ENCODE results near the gene LRBA. TPM values are rescaled to one million over a fixed set of nuclear protein-coding genes. Genes with fewer than 3 reads are reported as not detected.

Gene LRBA
- total RNA-seq, 1 donor from 2014 or later, result 28.2 TPM

- TF ChIP-seq, protein P1, sequence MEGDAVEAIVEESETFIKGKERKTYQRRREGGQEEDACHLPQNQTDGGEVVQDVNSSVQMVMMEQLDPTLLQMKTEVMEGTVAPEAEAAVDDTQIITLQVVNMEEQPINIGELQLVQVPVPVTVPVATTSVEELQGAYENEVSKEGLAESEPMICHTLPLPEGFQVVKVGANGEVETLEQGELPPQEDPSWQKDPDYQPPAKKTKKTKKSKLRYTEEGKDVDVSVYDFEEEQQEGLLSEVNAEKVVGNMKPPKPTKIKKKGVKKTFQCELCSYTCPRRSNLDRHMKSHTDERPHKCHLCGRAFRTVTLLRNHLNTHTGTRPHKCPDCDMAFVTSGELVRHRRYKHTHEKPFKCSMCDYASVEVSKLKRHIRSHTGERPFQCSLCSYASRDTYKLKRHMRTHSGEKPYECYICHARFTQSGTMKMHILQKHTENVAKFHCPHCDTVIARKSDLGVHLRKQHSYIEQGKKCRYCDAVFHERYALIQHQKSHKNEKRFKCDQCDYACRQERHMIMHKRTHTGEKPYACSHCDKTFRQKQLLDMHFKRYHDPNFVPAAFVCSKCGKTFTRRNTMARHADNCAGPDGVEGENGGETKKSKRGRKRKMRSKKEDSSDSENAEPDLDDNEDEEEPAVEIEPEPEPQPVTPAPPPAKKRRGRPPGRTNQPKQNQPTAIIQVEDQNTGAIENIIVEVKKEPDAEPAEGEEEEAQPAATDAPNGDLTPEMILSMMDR (conservative IDR thresholded peaks at IDR 0.05), result no peak
Measured at GRCh38 chr4:150939530-150939929, 75.6 kb downstream of the LRBA start.

GRCh38 chr4:150938873-150939499, 76.1 kb downstream of the LRBA start:
- no peak for DNase-seq (ENCODE audit: low read depth, low spot score)
- no peak overlapping the region for H3K4me3 Mint-ChIP-seq
- peaks cover 5% of the 10 kb centered on the region for H3K4me1 Mint-ChIP-seq
- H3K36me3 Mint-ChIP-seq (ENCODE audit: low read depth), result no peaks in the 10 kb centered on the region
- no peaks in the 10 kb centered on the region for H3K9me3 Mint-ChIP-seq
- H3K27me3 Mint-ChIP-seq (ENCODE audit: low read depth), result no peaks in the 10 kb centered on the region
- no peak overlapping the region for H3K27ac Mint-ChIP-seq (ENCODE audit: unreplicated experiment)
- TF ChIP-seq, protein P1 (conservative IDR thresholded peaks at IDR 0.05), result no peak

More at GRCh38 chr4:150939530-150939929, 75.6 kb downstream of the LRBA start:
- peaks cover 6% of the 10 kb centered on the region for H3K4me1 Mint-ChIP-seq
- no peaks in the 10 kb centered on the region for H3K36me3 Mint-ChIP-seq (ENCODE audit: low read depth)
- no peak overlapping the region for H3K4me3 Mint-ChIP-seq
- no peaks in the 10 kb centered on the region for H3K27me3 Mint-ChIP-seq (ENCODE audit: low read depth)
- no peaks in the 10 kb centered on the region for H3K9me3 Mint-ChIP-seq
- no peak overlapping the region for H3K27ac Mint-ChIP-seq (ENCODE audit: unreplicated experiment)
- DNase-seq (ENCODE audit: low read depth, low spot score), result no peak

DNA sequence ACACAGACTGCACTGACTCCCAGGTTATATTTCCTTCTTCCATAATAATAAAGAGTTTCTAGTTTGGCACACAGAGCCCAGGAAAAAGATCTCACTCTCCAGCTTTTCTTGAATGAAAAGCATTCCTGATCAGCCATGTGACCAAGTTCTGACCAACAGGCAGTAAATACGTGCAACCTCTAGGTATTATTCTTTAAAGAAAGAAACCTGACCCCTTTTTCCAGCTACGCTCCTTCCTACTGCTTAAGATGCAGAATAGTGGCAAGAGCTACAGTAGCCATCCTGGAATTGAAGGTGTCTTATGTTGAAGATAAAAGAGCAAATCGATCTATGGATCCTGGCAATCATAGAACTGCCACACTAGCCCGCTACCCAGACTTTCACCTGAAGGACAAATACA, 76.7 kb downstream of the LRBA start:
- H3K9me3 Mint-ChIP-seq, result no peaks in the 10 kb centered on the region
- no peak for DNase-seq (ENCODE audit: low read depth, low spot score)
- no peaks in the 10 kb centered on the region for H3K27me3 Mint-ChIP-seq (ENCODE audit: low read depth)
- TF ChIP-seq, protein P1 (conservative IDR thresholded peaks at IDR 0.05), result no peak
- H3K27ac Mint-ChIP-seq (ENCODE audit: unreplicated experiment), result no peak overlapping the region
- H3K4me1 Mint-ChIP-seq, result peaks cover 5% of the 10 kb centered on the region
- H3K4me3 Mint-ChIP-seq, result no peak overlapping the region
- no peaks in the 10 kb centered on the region for H3K36me3 Mint-ChIP-seq (ENCODE audit: low read depth)

DNA sequence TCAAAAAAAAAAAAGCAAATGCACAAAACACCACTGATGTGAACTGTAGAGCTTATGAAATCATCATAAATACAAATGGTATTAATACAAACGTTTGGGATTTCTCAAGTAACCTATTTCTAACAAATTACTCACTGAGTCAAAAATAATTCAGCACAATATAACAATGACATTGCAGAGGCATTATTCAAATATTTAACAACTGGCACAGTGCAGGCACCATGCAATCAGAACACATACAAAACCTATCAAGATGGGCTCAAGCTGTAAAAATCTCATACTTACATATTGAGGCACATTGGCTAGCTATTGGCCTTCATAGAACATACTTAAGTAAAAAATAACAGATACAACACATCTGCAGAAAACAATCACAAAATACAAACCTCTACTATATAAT, 81.1 kb downstream of the LRBA start:
- Mint-ChIP-seq H3K4me3 (no peak overlapping the region), H3K4me1 (peaks cover 5% of the 10 kb centered on the region), H3K27ac (ENCODE audit: unreplicated experiment) (no peak overlapping the region), H3K27me3 (ENCODE audit: low read depth) (no peaks in the 10 kb centered on the region), H3K9me3 (no peaks in the 10 kb centered on the region), H3K36me3 (ENCODE audit: low read depth) (no peaks in the 10 kb centered on the region)
- TF ChIP-seq, protein P1 (conservative IDR thresholded peaks at IDR 0.05), result no peak
- DNase-seq (ENCODE audit: low read depth, low spot score), result no peak

- no peaks in the 10 kb centered on the region for H3K27me3 Mint-ChIP-seq (ENCODE audit: low read depth)
- no peaks in the 10 kb centered on the region for H3K9me3 Mint-ChIP-seq
- DNase-seq (ENCODE audit: low read depth, low spot score), result no peak
- no peaks in the 10 kb centered on the region for H3K36me3 Mint-ChIP-seq (ENCODE audit: low read depth)
- no peaks in the 10 kb centered on the region for H3K4me1 Mint-ChIP-seq
- no peak overlapping the region for H3K4me3 Mint-ChIP-seq
- no peak overlapping the region for H3K27ac Mint-ChIP-seq (ENCODE audit: unreplicated experiment)
- TF ChIP-seq, protein P1 (conservative IDR thresholded peaks at IDR 0.05), result no peak
Measured at GRCh38 chr4:150931796-150932195, 83.3 kb downstream of the LRBA start.
